K562 (cell line): ENCODE results near the gene CDHR2. TPM values are rescaled to one million over a fixed set of nuclear protein-coding genes. Genes with fewer than 3 reads are reported as not detected.

ENCODE experiments used
- CBX3 ChIP-seq, 2 experiments: IDR thresholded peaks; 1 replicate in 1 of 2; 2 replicates in 1 of 2; pipeline ENCODE4 v1.6.1; 2012; ENCODE audit warnings: inconsistent platforms in 2 of 2, low read length in 2 of 2, borderline replicate concordance in 1 of 2, control low read depth in 1 of 2
- EP300 ChIP-seq: IDR thresholded peaks from 2 replicates; pipeline ENCODE4 v1.6.1; 2012; ENCODE audit warnings: low read length, improper control_type of control experiment
- ETV6 ChIP-seq, 3 experiments: fragments of 150-350 bp in 1 of 3; sonication (generic) in 1 of 3; formaldehyde crosslinking in 1 of 3; IDR thresholded peaks; 2 replicates each; pipeline versions ENCODE4 v1.6.1 to v1.8.0; 2014 to 2022; ENCODE audit warnings: borderline replicate concordance in 2 of 3, low read depth in 2 of 3, antibody characterized with exemption in 1 of 3, low read length in 1 of 3, mild to moderate bottlenecking in 1 of 3, missing genetic modification reagents in 1 of 3
- HDAC8 ChIP-seq: fragments of 450-650 bp; IDR thresholded peaks from 2 replicates; pipeline ENCODE4 v1.6.1; 2016; ENCODE audit warnings: mild to moderate bottlenecking, missing genetic modification characterization, moderate library complexity, missing compliant biosample characterization
- MEIS2 ChIP-seq: fragments of 450-650 bp; IDR thresholded peaks from 2 replicates; pipeline ENCODE4 v1.6.1; 2014; ENCODE audit warnings: mild to moderate bottlenecking; ENCODE audit not compliant: partially characterized antibody
- NCOA4 ChIP-seq: fragments of 450-650 bp; IDR thresholded peaks from 2 replicates; pipeline ENCODE4 v1.6.1; 2018; ENCODE audit warnings: mild to moderate bottlenecking; ENCODE audit not compliant: partially characterized antibody
- SP2 ChIP-seq: IDR thresholded peaks from 2 replicates; pipeline ENCODE4 v1.6.1; 2011; ENCODE audit warnings: mild to moderate bottlenecking, low read depth, low read length, moderate library complexity; ENCODE audit not compliant: poor library complexity, severe bottlenecking; ENCODE audit errors: extremely low read depth
- TEAD4 ChIP-seq, 2 experiments: sonication (generic) in 1 of 2; formaldehyde crosslinking in 1 of 2; IDR thresholded peaks; 2 replicates each; pipeline versions ENCODE4 v1.6.1 to v1.8.0; 2012 to 2022; ENCODE audit warnings: borderline replicate concordance in 1 of 2, inconsistent platforms in 1 of 2, low read length in 1 of 2, mild to moderate bottlenecking in 1 of 2, missing genetic modification reagents in 1 of 2
- ZNF77 ChIP-seq: fragments of 250-450 bp; sonication (Bioruptor Pico); IDR thresholded peaks from 2 replicates; pipeline ENCODE4 v1.5.0; 2020
- polyA plus RNA-seq, 8 experiments: library from polyadenylated mRNA; depleted of rRNA in 4 of 8; stranded (reverse) in 5 of 8; unstranded in 3 of 8; fragments of >200 nt; fragmentation: Nextera tagmentation in 2 of 8; fragmentation: Illumina TruSeq in 1 of 8; extraction: Ambion mirVana in 2 of 8; extraction: Trizol in 1 of 8; gene quantifications; 2 replicates each; pipeline versions ENCODE4 v1.2.1 to v1.2.3, GENCODE V29; 2011 to 2014; ENCODE audit warnings: inconsistent platforms in 1 of 8, missing spikeins in 1 of 8
- total RNA-seq, 7 experiments: library from RNA; depleted of rRNA in 6 of 7; stranded (reverse); fragments of >200 nt in 6 of 7; fragmentation: Illumina TruSeq in 2 of 7; extraction: Trizol in 2 of 7; gene quantifications; 2 replicates each; pipeline versions ENCODE4 v1.2.1 to v1.2.3, GENCODE V29; 2011 to 2021; ENCODE audit warnings: low replicate concordance in 1 of 7
- TF ChIP-seq, protein P1 (sequence below): fragments of 250-450 bp; sonication (Bioruptor Pico); IDR thresholded peaks from 2 replicates; pipeline ENCODE4 v1.8.0; 2021; ENCODE audit warnings: mild to moderate bottlenecking, moderate library complexity
- TF ChIP-seq, protein P2 (sequence below): fragments of 450-650 bp; formaldehyde crosslinking; IDR thresholded peaks from 2 replicates; pipeline ENCODE4 v1.4.0; 2020; ENCODE audit warnings: mild to moderate bottlenecking, moderate library complexity
- TF ChIP-seq, protein P3 (sequence below): fragments of 450-650 bp; IDR thresholded peaks from 2 replicates; pipeline ENCODE4 v1.6.1; 2016; ENCODE audit warnings: low read depth
- TF ChIP-seq, protein P4 (sequence below): sonication (generic); formaldehyde crosslinking; IDR thresholded peaks from 2 replicates; pipeline ENCODE4 v1.8.0; 2022; ENCODE audit warnings: missing genetic modification reagents, mild to moderate bottlenecking, borderline replicate concordance

CDHR2 gene
- total and polyA plus RNA-seq, 9 of the 15 experiments (the other 6 are each of a cell fraction or from before 2014, with no cell fraction given), result 0.01 to 0.62 (median 0.09) TPM; not detected in 2

DNA sequence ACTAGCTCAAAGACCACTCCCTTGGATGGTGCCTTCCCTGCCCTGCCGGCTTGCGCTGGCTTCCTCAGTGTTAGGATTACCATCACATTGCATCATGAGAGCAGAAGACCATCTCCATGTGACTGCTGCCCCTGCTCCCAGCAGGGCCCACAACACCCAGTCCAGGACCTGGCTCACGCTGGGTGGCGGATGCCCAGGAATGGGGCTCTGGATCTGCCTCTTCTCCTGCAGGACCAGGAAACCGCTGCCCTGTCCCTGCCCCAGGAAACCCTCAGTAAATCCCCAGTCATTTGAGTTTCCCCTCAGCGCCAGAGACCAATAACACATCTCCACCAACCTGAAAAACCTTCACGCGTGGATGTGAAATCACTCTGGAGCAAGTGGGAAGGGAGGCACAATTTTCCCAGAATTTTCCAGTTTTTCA lies 8.7 kb upstream of the CDHR2 start (continued):
- TF ChIP-seq, protein P1, sequence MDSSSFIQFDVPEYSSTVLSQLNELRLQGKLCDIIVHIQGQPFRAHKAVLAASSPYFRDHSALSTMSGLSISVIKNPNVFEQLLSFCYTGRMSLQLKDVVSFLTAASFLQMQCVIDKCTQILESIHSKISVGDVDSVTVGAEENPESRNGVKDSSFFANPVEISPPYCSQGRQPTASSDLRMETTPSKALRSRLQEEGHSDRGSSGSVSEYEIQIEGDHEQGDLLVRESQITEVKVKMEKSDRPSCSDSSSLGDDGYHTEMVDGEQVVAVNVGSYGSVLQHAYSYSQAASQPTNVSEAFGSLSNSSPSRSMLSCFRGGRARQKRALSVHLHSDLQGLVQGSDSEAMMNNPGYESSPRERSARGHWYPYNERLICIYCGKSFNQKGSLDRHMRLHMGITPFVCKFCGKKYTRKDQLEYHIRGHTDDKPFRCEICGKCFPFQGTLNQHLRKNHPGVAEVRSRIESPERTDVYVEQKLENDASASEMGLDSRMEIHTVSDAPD (CRISPR knock-in tag), result no peak
- TF ChIP-seq SP2, result no peak
- TF ChIP-seq, protein P2, sequence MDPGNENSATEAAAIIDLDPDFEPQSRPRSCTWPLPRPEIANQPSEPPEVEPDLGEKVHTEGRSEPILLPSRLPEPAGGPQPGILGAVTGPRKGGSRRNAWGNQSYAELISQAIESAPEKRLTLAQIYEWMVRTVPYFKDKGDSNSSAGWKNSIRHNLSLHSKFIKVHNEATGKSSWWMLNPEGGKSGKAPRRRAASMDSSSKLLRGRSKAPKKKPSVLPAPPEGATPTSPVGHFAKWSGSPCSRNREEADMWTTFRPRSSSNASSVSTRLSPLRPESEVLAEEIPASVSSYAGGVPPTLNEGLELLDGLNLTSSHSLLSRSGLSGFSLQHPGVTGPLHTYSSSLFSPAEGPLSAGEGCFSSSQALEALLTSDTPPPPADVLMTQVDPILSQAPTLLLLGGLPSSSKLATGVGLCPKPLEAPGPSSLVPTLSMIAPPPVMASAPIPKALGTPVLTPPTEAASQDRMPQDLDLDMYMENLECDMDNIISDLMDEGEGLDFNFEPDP, result no peak
- peak; percentile 51; the same call in 1 of the 2 replicates for TF ChIP-seq EP300
- TF ChIP-seq, protein P3, sequence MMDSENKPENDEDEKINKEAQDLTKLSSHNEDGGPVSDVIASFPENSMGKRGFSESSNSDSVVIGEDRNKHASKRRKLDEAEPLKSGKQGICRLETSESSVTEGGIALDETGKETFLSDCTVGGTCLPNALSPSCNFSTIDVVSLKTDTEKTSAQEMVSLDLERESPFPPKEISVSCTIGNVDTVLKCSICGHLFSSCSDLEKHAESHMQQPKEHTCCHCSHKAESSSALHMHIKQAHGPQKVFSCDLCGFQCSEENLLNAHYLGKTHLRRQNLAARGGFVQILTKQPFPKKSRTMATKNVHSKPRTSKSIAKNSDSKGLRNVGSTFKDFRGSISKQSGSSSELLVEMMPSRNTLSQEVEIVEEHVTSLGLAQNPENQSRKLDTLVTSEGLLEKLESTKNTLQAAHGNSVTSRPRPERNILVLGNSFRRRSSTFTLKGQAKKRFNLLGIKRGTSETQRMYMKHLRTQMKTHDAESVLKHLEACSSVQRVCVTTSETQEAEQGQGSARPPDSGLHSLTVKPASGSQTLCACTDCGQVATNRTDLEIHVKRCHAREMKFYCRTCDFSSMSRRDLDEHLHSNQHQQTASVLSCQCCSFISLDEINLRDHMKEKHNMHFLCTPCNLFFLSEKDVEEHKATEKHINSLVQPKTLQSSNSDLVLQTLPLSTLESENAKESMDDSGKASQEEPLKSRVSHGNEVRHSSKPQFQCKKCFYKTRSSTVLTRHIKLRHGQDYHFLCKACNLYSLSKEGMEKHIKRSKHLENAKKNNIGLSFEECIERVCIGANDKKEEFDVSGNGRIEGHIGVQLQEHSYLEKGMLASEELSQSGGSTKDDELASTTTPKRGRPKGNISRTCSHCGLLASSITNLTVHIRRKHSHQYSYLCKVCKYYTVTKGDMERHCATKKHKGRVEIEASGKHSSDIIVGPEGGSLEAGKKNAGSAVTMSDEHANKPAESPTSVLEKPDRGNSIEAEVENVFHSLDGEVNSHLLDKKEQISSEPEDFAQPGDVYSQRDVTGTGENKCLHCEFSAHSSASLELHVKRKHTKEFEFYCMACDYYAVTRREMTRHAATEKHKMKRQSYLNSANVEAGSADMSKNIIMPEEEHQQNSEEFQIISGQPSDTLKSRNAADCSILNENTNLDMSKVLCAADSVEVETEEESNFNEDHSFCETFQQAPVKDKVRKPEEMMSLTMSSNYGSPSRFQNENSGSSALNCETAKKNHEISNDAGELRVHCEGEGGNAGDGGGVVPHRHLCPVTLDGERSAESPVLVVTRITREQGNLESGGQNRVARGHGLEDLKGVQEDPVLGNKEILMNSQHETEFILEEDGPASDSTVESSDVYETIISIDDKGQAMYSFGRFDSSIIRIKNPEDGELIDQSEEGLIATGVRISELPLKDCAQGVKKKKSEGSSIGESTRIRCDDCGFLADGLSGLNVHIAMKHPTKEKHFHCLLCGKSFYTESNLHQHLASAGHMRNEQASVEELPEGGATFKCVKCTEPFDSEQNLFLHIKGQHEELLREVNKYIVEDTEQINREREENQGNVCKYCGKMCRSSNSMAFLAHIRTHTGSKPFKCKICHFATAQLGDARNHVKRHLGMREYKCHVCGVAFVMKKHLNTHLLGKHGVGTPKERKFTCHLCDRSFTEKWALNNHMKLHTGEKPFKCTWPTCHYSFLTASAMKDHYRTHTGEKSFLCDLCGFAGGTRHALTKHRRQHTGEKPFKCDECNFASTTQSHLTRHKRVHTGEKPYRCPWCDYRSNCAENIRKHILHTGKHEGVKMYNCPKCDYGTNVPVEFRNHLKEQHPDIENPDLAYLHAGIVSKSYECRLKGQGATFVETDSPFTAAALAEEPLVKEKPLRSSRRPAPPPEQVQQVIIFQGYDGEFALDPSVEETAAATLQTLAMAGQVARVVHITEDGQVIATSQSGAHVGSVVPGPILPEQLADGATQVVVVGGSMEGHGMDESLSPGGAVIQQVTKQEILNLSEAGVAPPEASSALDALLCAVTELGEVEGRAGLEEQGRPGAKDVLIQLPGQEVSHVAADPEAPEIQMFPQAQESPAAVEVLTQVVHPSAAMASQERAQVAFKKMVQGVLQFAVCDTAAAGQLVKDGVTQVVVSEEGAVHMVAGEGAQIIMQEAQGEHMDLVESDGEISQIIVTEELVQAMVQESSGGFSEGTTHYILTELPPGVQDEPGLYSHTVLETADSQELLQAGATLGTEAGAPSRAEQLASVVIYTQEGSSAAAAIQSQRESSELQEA, result no peak
- TF ChIP-seq CBX3 (IDR thresholded peaks at IDR 0.05; ENCODE audit: borderline replicate concordance in 1 of 2, low read length in 2 of 2), result no peak
- TF ChIP-seq, protein P4, sequence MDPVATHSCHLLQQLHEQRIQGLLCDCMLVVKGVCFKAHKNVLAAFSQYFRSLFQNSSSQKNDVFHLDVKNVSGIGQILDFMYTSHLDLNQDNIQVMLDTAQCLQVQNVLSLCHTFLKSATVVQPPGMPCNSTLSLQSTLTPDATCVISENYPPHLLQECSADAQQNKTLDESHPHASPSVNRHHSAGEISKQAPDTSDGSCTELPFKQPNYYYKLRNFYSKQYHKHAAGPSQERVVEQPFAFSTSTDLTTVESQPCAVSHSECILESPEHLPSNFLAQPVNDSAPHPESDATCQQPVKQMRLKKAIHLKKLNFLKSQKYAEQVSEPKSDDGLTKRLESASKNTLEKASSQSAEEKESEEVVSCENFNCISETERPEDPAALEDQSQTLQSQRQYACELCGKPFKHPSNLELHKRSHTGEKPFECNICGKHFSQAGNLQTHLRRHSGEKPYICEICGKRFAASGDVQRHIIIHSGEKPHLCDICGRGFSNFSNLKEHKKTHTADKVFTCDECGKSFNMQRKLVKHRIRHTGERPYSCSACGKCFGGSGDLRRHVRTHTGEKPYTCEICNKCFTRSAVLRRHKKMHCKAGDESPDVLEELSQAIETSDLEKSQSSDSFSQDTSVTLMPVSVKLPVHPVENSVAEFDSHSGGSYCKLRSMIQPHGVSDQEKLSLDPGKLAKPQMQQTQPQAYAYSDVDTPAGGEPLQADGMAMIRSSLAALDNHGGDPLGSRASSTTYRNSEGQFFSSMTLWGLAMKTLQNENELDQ (CRISPR knock-in tag), result no peak
- TF ChIP-seq ETV6 (IDR thresholded peaks at IDR 0.05; ENCODE audit: borderline replicate concordance in 1 of 2, low read depth in 2 of 2, low read length in 1 of 2), result no peak
- TF ChIP-seq ETV6 (CRISPR knock-in tag; IDR thresholded peaks at IDR 0.05; ENCODE audit: borderline replicate concordance), result no peak
- TF ChIP-seq ZNF77 (CRISPR knock-in tag), result no peak
- no peak for TF ChIP-seq TEAD4 (IDR thresholded peaks at IDR 0.05; ENCODE audit: low read length)
- TF ChIP-seq TEAD4 (CRISPR knock-in tag; IDR thresholded peaks at IDR 0.05; ENCODE audit: borderline replicate concordance), result no peak
- no peak for TF ChIP-seq MEIS2
- TF ChIP-seq NCOA4, result no peak
- TF ChIP-seq HDAC8 (tag), result no peak; the same call in 1 of the 2 replicates
